ENCODE results near the gene KLK12.

DNA sequence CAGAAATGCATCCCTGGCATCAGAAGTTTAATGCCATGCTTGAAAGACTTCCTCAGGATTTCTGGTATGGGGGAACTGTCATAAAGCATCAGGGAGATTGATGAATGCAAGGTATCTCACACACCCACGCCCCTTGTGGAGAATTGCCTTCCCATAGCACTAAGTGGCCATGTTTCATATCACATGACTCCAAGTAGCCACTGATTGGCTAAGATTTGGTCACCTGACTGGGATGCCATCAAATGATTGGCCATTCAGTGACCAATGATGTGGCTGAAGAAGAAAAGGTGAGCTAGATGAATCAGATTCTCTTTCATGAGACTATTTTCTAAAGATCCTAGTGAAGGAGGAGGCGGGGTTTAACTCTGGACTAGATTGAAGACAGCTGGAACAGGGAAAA is 40.7 kb downstream of the KLK12 start:
- TF ChIP-seq RFX5 (IDR thresholded peaks at IDR 0.05; ENCODE audit: low read depth, low read length), result no peak
- no peak for TF ChIP-seq POLR2A (conservative IDR thresholded peaks at IDR 0.05)

Data from K562 (cell line).